CD14-positive monocyte (primary cell): Measurements from ENCODE around the gene EEFSEC. TPM values are rescaled to one million over a fixed set of nuclear protein-coding genes. Genes with fewer than 3 reads are reported as not detected.
A peak's percentile ranks its signal among the peaks of the same experiment; 100 is the strongest.

Experiments used
- DNase-seq, 3 donors: peaks; one replicate each; pipeline ENCODE4 v3.0.0-alpha.2; 2011 to 2022
- H2AFZ ChIP-seq: 2 replicates; pipeline ENCODE4 v1.6.0; 2012; ENCODE audit warnings: mild to moderate bottlenecking, low read depth, low read length, inconsistent platforms; ENCODE audit not compliant: insufficient read depth, poor library complexity, severe bottlenecking
- H3K27ac ChIP-seq, 2 donors: 1 replicate in 1 of 2; 2 replicates in 1 of 2; pipeline ENCODE4 v1.5.1; 2012 to 2013; ENCODE audit warnings: low read length in 2 of 2, control low read depth in 1 of 2, inconsistent platforms in 1 of 2, low read depth in 1 of 2, mild to moderate bottlenecking in 1 of 2
- H3K27me3 ChIP-seq, 2 donors: one replicate each; pipeline versions ENCODE4 v1.6.0 to v1.6.1; 2011 to 2013; ENCODE audit warnings: low read length in 2 of 2; ENCODE audit not compliant: control insufficient read depth in 2 of 2, insufficient read depth in 2 of 2
- H3K36me3 ChIP-seq, 2 donors: replicated peaks in 1 of 2; 1 replicate in 1 of 2; 2 replicates in 1 of 2; pipeline versions ENCODE4 v1.5.1 to v1.6.1; 2012 to 2013; ENCODE audit warnings: low read length in 2 of 2, control low read depth in 1 of 2, inconsistent platforms in 1 of 2, mild to moderate bottlenecking in 1 of 2; ENCODE audit not compliant: insufficient read depth in 2 of 2, control insufficient read depth in 1 of 2
- H3K4me1 ChIP-seq, 2 donors: 1 replicate in 1 of 2; 2 replicates in 1 of 2; pipeline versions ENCODE4 v1.5.1 to v1.6.1; 2012 to 2013; ENCODE audit warnings: low read length in 2 of 2, control low read depth in 1 of 2, inconsistent platforms in 1 of 2, mild to moderate bottlenecking in 1 of 2, moderate library complexity in 1 of 2; ENCODE audit not compliant: insufficient read depth in 2 of 2, control insufficient read depth in 1 of 2
- H3K4me2 ChIP-seq: replicated peaks from 2 replicates; pipeline ENCODE3; 2012; ENCODE audit warnings: low read length, moderate library complexity, mild to moderate bottlenecking; ENCODE audit not compliant: poor library complexity, severe bottlenecking; ENCODE audit errors: extremely low read depth
- H3K4me3 ChIP-seq, 3 experiments: fragments of 200-600 bp in 1 of 3; sonication (generic) in 1 of 3; replicated peaks in 1 of 3; 1 replicate in 2 of 3; 2 replicates in 1 of 3; pipeline ENCODE4 v1.5.1; 2011 to 2013; ENCODE audit warnings: low read length in 3 of 3, mild to moderate bottlenecking in 3 of 3, control low read depth in 2 of 3, low read depth in 2 of 3, inconsistent platforms in 1 of 3, moderate library complexity in 1 of 3
- H3K79me2 ChIP-seq: 2 replicates; pipeline ENCODE4 v1.6.0; 2012; ENCODE audit warnings: mild to moderate bottlenecking, control low read depth, inconsistent platforms, low read length, moderate library complexity; ENCODE audit not compliant: insufficient read depth
- H3K9ac ChIP-seq: 2 replicates; pipeline ENCODE4 v1.6.0; 2017; ENCODE audit warnings: low read length, mild to moderate bottlenecking; ENCODE audit not compliant: insufficient read depth, poor library complexity, severe bottlenecking
- H3K9me3 ChIP-seq, 2 donors: replicated peaks in 1 of 2; 1 replicate in 1 of 2; 2 replicates in 1 of 2; pipeline versions ENCODE4 v1.5.1 to v1.6.1; 2012 to 2013; ENCODE audit warnings: low read length in 2 of 2, control low read depth in 1 of 2; ENCODE audit not compliant: control insufficient read depth in 1 of 2, insufficient read depth in 1 of 2
- H4K20me1 ChIP-seq: 2 replicates; pipeline ENCODE4 v1.6.0; 2012; ENCODE audit warnings: mild to moderate bottlenecking, low read length, control low read depth, moderate library complexity; ENCODE audit not compliant: insufficient read depth
- H3K27ac Mint-ChIP-seq, 7 donors: one replicate each; pipeline ENCODE4 v1.8.0; 2020; ENCODE audit warnings: mild to moderate bottlenecking in 7 of 7, mixed read lengths in 7 of 7, moderate library complexity in 6 of 7, inconsistent platforms in 2 of 7
- H3K27me3 Mint-ChIP-seq, 3 donors: one replicate each; pipeline ENCODE4 v1.8.0; 2021 to 2022; ENCODE audit warnings: low read depth in 3 of 3, mild to moderate bottlenecking in 3 of 3, mixed read lengths in 3 of 3, moderate library complexity in 3 of 3, inconsistent platforms in 1 of 3
- H3K36me3 Mint-ChIP-seq, 2 donors: one replicate each; pipeline ENCODE4 v1.8.0; 2020; ENCODE audit warnings: mixed read lengths in 2 of 2, inconsistent platforms in 1 of 2, mild to moderate bottlenecking in 1 of 2
- H3K4me1 Mint-ChIP-seq: one replicate; pipeline ENCODE4 v1.8.0; 2020; ENCODE audit warnings: mild to moderate bottlenecking, mixed read lengths
- H3K4me3 Mint-ChIP-seq, 2 donors: one replicate each; pipeline ENCODE4 v1.8.0; 2020; ENCODE audit warnings: mild to moderate bottlenecking in 2 of 2, mixed read lengths in 2 of 2, moderate library complexity in 1 of 2
- H3K9me3 Mint-ChIP-seq, 7 donors: one replicate each; pipeline ENCODE4 v1.8.0; 2020 to 2022; ENCODE audit warnings: mixed read lengths in 7 of 7, mild to moderate bottlenecking in 6 of 7, moderate library complexity in 6 of 7, inconsistent platforms in 2 of 7
- WGBS: methylation state at CpG from one replicate; pipeline ENCODE4 v1.1.5; 2013; ENCODE audit warnings: missing lambda C conversion rate; ENCODE audit not compliant: insufficient coverage; 5-methylcytosine and 5-hydroxymethylcytosine counted together
- intact Hi-C, 2 donors: fragments of 100-400 bp; cut with micrococcal nuclease; formaldehyde crosslinking; loops; one replicate each; pipeline versions ENCODE4 v1.15.0 to v1.15.1; 2023
- polyA plus RNA-seq, 3 donors: library from polyadenylated mRNA; depleted of rRNA in 1 of 3; unstranded in 2 of 3; stranded (reverse) in 1 of 3; fragments of 300-500 nt in 2 of 3; fragments of >200 nt in 1 of 3; fragmentation: Illumina TruSeq in 2 of 3; gene quantifications; 1 replicate in 2 of 3; 2 replicates in 1 of 3; pipeline ENCODE4 v1.2.3, GENCODE V29; 2012 to 2021
- small RNA-seq: library from RNA; depleted of rRNA; stranded (forward); fragments of <200 nt; gene quantifications from one replicate; pipeline ENCODE3, GENCODE V24; 2012; ENCODE audit warnings: low read depth; ENCODE audit not compliant: insufficient read length
- TF ChIP-seq, protein P1 (sequence below): fragments of 200-600 bp; IDR thresholded peaks from one replicate; pipeline ENCODE4 v1.8.0; 2022; ENCODE audit warnings: antibody characterized with exemption, mild to moderate bottlenecking

The EEFSEC gene
- polyA plus RNA-seq, 3 donors: 13.3 to 14.9 (median 14.9) TPM

DNA sequence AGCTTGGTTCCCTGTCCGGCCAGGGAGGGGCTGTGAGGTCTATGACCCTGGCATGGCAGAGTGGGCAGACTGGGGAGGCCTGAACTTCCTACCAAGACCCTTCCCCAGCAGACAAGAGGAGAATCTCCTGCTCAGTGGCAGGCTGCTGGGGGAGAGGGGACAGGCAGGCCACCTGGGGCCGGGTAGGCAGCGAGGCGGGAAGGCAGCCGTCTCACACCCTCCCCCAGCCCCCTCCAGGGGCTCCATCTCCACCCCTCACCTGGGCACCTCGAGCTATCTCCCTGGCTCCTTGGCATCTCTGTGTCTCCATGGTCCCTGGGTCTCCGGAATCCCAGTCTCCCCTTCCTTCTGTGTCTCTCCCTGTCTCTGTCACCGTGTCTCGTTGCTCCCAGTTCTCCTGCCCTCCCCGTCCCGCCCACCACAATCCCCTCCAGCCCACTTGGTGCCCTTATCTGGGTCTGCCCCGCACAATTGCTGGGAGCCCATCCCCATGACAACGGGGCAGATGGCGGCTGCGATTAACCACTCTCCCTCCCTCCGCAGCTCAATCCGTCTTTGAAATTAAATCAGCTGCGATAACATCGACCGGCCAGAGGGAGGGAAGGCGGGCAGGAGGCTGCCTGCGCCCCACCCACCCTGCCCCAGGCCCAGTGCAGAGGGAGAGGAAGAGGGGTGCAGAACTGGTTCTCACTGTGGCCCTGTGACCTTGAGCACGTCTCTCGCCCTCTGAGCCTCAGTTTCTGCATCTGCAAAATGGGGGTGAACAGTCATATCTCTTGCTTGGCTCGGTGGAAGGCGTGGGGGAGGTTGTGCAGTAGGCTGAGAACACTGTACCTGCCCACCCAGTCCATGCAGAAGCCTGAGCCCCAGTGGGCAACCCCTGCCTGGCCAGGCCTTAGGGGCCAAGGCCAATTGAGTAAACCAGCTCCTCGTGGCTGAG lies 303.8 kb downstream of the EEFSEC start:
- Histone ChIP-seq H3K4me2 (no peak overlapping the region), H3K36me3 (no peaks in the 10 kb centered on the region), H3K27me3 (peaks cover 0 to 29% of the 10 kb centered on the region in 2 donors), H3K9me3 (no peaks in the 10 kb centered on the region), H3K79me2 (no peaks in the 10 kb centered on the region), H3K27ac (no peak overlapping the region), H2AFZ (no peak overlapping the region), H3K4me3 (no peak overlapping the region), H4K20me1 (no peaks in the 10 kb centered on the region), H3K9ac (no peak overlapping the region), H3K4me1 (no peaks in the 10 kb centered on the region)
- Mint-ChIP-seq H3K9me3 (peaks cover 0 to 5% (median 0%) of the 10 kb centered on the region in 7 donors), H3K4me1 (no peaks in the 10 kb centered on the region), H3K36me3 (no peaks in the 10 kb centered on the region), H3K4me3 (no peak overlapping the region), H3K27ac (no peak overlapping the region), H3K27me3 (peaks cover 25 to 54% (median 40%) of the 10 kb centered on the region in 3 donors)
- DNase-seq: no peak
- intact Hi-C loops: no loop called here
- 55% methylated on average over 16 of the region's 27 CpGs for WGBS
- TF ChIP-seq, protein P1, sequence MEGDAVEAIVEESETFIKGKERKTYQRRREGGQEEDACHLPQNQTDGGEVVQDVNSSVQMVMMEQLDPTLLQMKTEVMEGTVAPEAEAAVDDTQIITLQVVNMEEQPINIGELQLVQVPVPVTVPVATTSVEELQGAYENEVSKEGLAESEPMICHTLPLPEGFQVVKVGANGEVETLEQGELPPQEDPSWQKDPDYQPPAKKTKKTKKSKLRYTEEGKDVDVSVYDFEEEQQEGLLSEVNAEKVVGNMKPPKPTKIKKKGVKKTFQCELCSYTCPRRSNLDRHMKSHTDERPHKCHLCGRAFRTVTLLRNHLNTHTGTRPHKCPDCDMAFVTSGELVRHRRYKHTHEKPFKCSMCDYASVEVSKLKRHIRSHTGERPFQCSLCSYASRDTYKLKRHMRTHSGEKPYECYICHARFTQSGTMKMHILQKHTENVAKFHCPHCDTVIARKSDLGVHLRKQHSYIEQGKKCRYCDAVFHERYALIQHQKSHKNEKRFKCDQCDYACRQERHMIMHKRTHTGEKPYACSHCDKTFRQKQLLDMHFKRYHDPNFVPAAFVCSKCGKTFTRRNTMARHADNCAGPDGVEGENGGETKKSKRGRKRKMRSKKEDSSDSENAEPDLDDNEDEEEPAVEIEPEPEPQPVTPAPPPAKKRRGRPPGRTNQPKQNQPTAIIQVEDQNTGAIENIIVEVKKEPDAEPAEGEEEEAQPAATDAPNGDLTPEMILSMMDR: no peak

DNA sequence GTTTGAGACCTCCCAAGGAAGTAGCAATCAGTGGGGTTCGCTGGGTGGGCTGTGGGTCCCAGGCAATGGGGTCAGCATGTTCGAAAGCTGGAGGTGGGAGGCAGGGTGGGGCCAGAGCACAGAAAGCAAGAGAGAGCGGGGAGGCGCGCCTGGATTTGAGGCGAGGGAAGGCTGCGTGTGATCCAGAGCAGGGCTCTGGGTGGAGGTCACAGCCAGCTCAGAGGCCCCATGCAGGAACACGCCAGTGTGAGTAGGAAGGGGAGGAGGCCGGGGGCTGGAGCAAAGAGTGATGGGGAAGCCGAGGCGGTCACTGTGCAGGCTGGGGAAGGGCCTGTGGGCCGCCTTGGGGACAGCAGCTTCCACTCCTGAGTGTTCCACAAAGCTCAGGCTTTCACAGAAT lies 304.7 kb downstream of the EEFSEC start:
- WGBS: 95% methylated on average over 12 of the region's 12 CpGs
- H3K9ac ChIP-seq: no peak overlapping the region
- no peaks in the 10 kb centered on the region for H3K36me3 ChIP-seq
- intact Hi-C loops: no loop called here
- no peaks in the 10 kb centered on the region for H4K20me1 ChIP-seq
- Mint-ChIP-seq H3K27me3 (peaks cover 23 to 52% (median 37%) of the 10 kb centered on the region in 3 donors), H3K27ac (no peak overlapping the region), H3K4me1 (no peaks in the 10 kb centered on the region), H3K9me3 (peaks cover 0 to 5% (median 0%) of the 10 kb centered on the region in 7 donors), H3K36me3 (no peaks in the 10 kb centered on the region), H3K4me3 (peak overlapping the region in 1 of 2 donors; percentile 30)
- no peak overlapping the region for H3K4me3 ChIP-seq
- no peak overlapping the region for H2AFZ ChIP-seq
- H3K27me3 ChIP-seq: peaks cover 0 to 27% of the 10 kb centered on the region in 2 donors
- TF ChIP-seq, protein P1: no peak
- no peak overlapping the region for H3K4me2 ChIP-seq
- H3K79me2 ChIP-seq: no peaks in the 10 kb centered on the region
- H3K9me3 ChIP-seq: no peaks in the 10 kb centered on the region
- no peaks in the 10 kb centered on the region for H3K4me1 ChIP-seq
- H3K27ac ChIP-seq: no peak overlapping the region
- no peak for DNase-seq

Small RNAs within 50 kb of the gene (small RNA-seq; reads per million reads assigned to genes)
- gene RNU6-823P: not detected

Other genes starting within 250 kb of the EEFSEC start
- not detected for gene KBTBD12, start 238.2 kb upstream of the EEFSEC start, polyA plus RNA-seq
- gene SEC61A1, start 101.0 kb upstream of the EEFSEC start, polyA plus RNA-seq: 100 to 1,000 TPM in 2 of 3 donors, 10 to 100 TPM in 1; 62.8 to 136 (median 114) TPM
- gene RUVBL1, start 29.7 kb upstream of the EEFSEC start, polyA plus RNA-seq: 10 to 100 TPM; 11.0 to 16.2 (median 14.4) TPM